ENCODE data around the gene RGSL1. TPM values are rescaled to one million over a fixed set of nuclear protein-coding genes. Genes with fewer than 3 reads are reported as not detected.

The RGSL1 gene
- total and polyA plus RNA-seq, 5 donors, result not detected

GRCh38 chr1:182415789-182416188 lies 34.2 kb upstream of the RGSL1 start:
- ATAC-seq (no peak), DNase-seq (no peak)
- 72% methylated on average over 1 of the region's 1 CpG for WGBS
- intact Hi-C loops (cut with DNase I), result no loop called here
- no peaks in the 10 kb centered on the region for H3K9me3 ChIP-seq (ENCODE audit: control insufficient read depth, low read length)
- H3K4me1 ChIP-seq (ENCODE audit: control insufficient read depth, insufficient read depth, low read length), result no peaks in the 10 kb centered on the region
- no peak overlapping the region for H3K27ac ChIP-seq (ENCODE audit: low read length)
- H3K4me3 ChIP-seq (ENCODE audit: low read length), result no peak overlapping the region
- no peaks in the 10 kb centered on the region for H3K27me3 ChIP-seq (ENCODE audit: control insufficient read depth, insufficient read depth)

- 73% methylated on average over 7 of the region's 7 CpGs for WGBS
- H3K27ac ChIP-seq (ENCODE audit: low read length), result no peak overlapping the region
- no peak overlapping the region for H3K4me3 ChIP-seq (ENCODE audit: low read length)
- intact Hi-C loops (cut with DNase I), result no loop called here
- no peaks in the 10 kb centered on the region for H3K4me1 ChIP-seq (ENCODE audit: control insufficient read depth, insufficient read depth, low read length)
- no peaks in the 10 kb centered on the region for H3K27me3 ChIP-seq (ENCODE audit: control insufficient read depth, insufficient read depth)
- ATAC-seq (no peak), DNase-seq (no peak)
- H3K9me3 ChIP-seq (ENCODE audit: control insufficient read depth, low read length), result no peaks in the 10 kb centered on the region
Observed at GRCh38 chr1:182426442-182427430, 23.2 kb upstream of the RGSL1 start.

- Histone ChIP-seq H3K27ac (ENCODE audit: low read length) (no peak overlapping the region), H3K4me3 (ENCODE audit: low read length) (no peak overlapping the region), H3K27me3 (ENCODE audit: control insufficient read depth, insufficient read depth) (no peaks in the 10 kb centered on the region), H3K4me1 (ENCODE audit: control insufficient read depth, insufficient read depth, low read length) (no peaks in the 10 kb centered on the region), H3K9me3 (ENCODE audit: control insufficient read depth, low read length) (no peaks in the 10 kb centered on the region)
- ATAC-seq, result no peak
- 80% methylated on average over 2 of the region's 2 CpGs for WGBS
- DNase-seq, result no peak
- intact Hi-C loops (cut with DNase I), result no loop called here
Observed at GRCh38 chr1:182428043-182428442, 21.9 kb upstream of the RGSL1 start.

GRCh38 chr1:182430263-182431068 lies 19.5 kb upstream of the RGSL1 start:
- no peak for DNase-seq
- WGBS, result 65% methylated on average over 11 of the region's 11 CpGs

GRCh38 chr1:182431278-182431677 lies 18.7 kb upstream of the RGSL1 start:
- Histone ChIP-seq H3K4me3 (ENCODE audit: low read length) (no peak overlapping the region), H3K27ac (ENCODE audit: low read length) (no peak overlapping the region), H3K9me3 (ENCODE audit: control insufficient read depth, low read length) (no peaks in the 10 kb centered on the region), H3K27me3 (ENCODE audit: control insufficient read depth, insufficient read depth) (no peaks in the 10 kb centered on the region), H3K4me1 (ENCODE audit: control insufficient read depth, insufficient read depth, low read length) (no peaks in the 10 kb centered on the region)
- DNase-seq (no peak), ATAC-seq (no peak)
- intact Hi-C loops (cut with DNase I), result no loop called here
- 89% methylated on average over 7 of the region's 7 CpGs for WGBS

More at GRCh38 chr1:182430263-182431068, 19.5 kb upstream of the RGSL1 start:
- H3K4me1 ChIP-seq (ENCODE audit: control insufficient read depth, insufficient read depth, low read length), result no peaks in the 10 kb centered on the region
- intact Hi-C loops (cut with DNase I), result no loop called here
- H3K27me3 ChIP-seq (ENCODE audit: control insufficient read depth, insufficient read depth), result no peaks in the 10 kb centered on the region
- no peak for ATAC-seq
- no peaks in the 10 kb centered on the region for H3K9me3 ChIP-seq (ENCODE audit: control insufficient read depth, low read length)
- no peak overlapping the region for H3K27ac ChIP-seq (ENCODE audit: low read length)
- no peak overlapping the region for H3K4me3 ChIP-seq (ENCODE audit: low read length)

- no peaks in the 10 kb centered on the region for H3K27me3 ChIP-seq (ENCODE audit: control insufficient read depth, insufficient read depth)
- no peak for DNase-seq
- H3K4me1 ChIP-seq (ENCODE audit: control insufficient read depth, insufficient read depth, low read length), result no peaks in the 10 kb centered on the region
- intact Hi-C loops (cut with DNase I), result no loop called here
- WGBS, result 83% methylated on average over 1 of the region's 1 CpG
- no peak overlapping the region for H3K27ac ChIP-seq (ENCODE audit: low read length)
- H3K4me3 ChIP-seq (ENCODE audit: low read length), result no peak overlapping the region
- peaks cover 2% of the 10 kb centered on the region for H3K9me3 ChIP-seq (ENCODE audit: control insufficient read depth, low read length)
- ATAC-seq, result no peak
Observed at GRCh38 chr1:182433580-182433979, 16.4 kb upstream of the RGSL1 start.

GRCh38 chr1:182438326-182438725 lies 11.6 kb upstream of the RGSL1 start:
- peaks cover 2% of the 10 kb centered on the region for H3K9me3 ChIP-seq (ENCODE audit: control insufficient read depth, low read length)
- H3K4me1 ChIP-seq (ENCODE audit: control insufficient read depth, insufficient read depth, low read length), result no peaks in the 10 kb centered on the region
- no peaks in the 10 kb centered on the region for H3K27me3 ChIP-seq (ENCODE audit: control insufficient read depth, insufficient read depth)
- intact Hi-C loops (cut with DNase I), result no loop called here
- 81% methylated on average over 1 of the region's 1 CpG for WGBS
- DNase-seq, result no peak
- H3K27ac ChIP-seq (ENCODE audit: low read length), result no peak overlapping the region
- H3K4me3 ChIP-seq (ENCODE audit: low read length), result no peak overlapping the region
- ATAC-seq, result no peak

- ATAC-seq (no peak), DNase-seq (no peak)
- intact Hi-C loops (cut with DNase I), result loop anchor here (10.0 kb wide), 3 partner anchors 143 to 343 kb away; partner anchors contain the start of genes NPL (in 1 of the 4) and RNASEL (in 1 of the 4)
- Histone ChIP-seq H3K4me1 (ENCODE audit: control insufficient read depth, insufficient read depth, low read length) (no peaks in the 10 kb centered on the region), H3K27me3 (ENCODE audit: control insufficient read depth, insufficient read depth) (no peaks in the 10 kb centered on the region), H3K9me3 (ENCODE audit: control insufficient read depth, low read length) (peaks cover 2% of the 10 kb centered on the region), H3K4me3 (ENCODE audit: low read length) (no peak overlapping the region), H3K27ac (ENCODE audit: low read length) (no peak overlapping the region)
- 91% methylated on average over 3 of the region's 3 CpGs for WGBS
Observed at GRCh38 chr1:182441719-182442118, 8.2 kb upstream of the RGSL1 start.

- Histone ChIP-seq H3K9me3 (ENCODE audit: control insufficient read depth, low read length) (peaks cover 2% of the 10 kb centered on the region), H3K27ac (ENCODE audit: low read length) (no peak overlapping the region), H3K27me3 (ENCODE audit: control insufficient read depth, insufficient read depth) (no peaks in the 10 kb centered on the region), H3K4me1 (ENCODE audit: control insufficient read depth, insufficient read depth, low read length) (no peaks in the 10 kb centered on the region), H3K4me3 (ENCODE audit: low read length) (no peak overlapping the region)
- DNase-seq (no peak), ATAC-seq (no peak)
- intact Hi-C loops (cut with DNase I), result loop anchor here (10.0 kb wide), 3 partner anchors 142 to 342 kb away; partner anchors contain the start of genes NPL (in 1 of the 4) and RNASEL (in 1 of the 4)
- WGBS, result 90% methylated on average over 1 of the region's 1 CpG
Observed at GRCh38 chr1:182442333-182442732, 7.6 kb upstream of the RGSL1 start.

- no peak for ATAC-seq
- intact Hi-C loops (cut with DNase I), result loop anchor here (10.0 kb wide), 3 partner anchors 140 to 340 kb away; partner anchors contain the start of genes NPL (in 1 of the 4) and RNASEL (in 1 of the 4)
- WGBS, result 52% methylated on average over 4 of the region's 4 CpGs
Observed at GRCh38 chr1:182444497-182444896, 5.4 kb upstream of the RGSL1 start.

More at GRCh38 chr1:182444497-182444896, 5.4 kb upstream of the RGSL1 start:
- DNase-seq, result no peak
- no peaks in the 10 kb centered on the region for H3K9me3 ChIP-seq (ENCODE audit: control insufficient read depth, low read length)
- H3K27ac ChIP-seq (ENCODE audit: low read length), result no peak overlapping the region
- no peak overlapping the region for H3K4me3 ChIP-seq (ENCODE audit: low read length)
- no peaks in the 10 kb centered on the region for H3K27me3 ChIP-seq (ENCODE audit: control insufficient read depth, insufficient read depth)
- no peaks in the 10 kb centered on the region for H3K4me1 ChIP-seq (ENCODE audit: control insufficient read depth, insufficient read depth, low read length)

Data from right cardiac atrium (tissue), 5 donors.